Measurements from ENCODE around the gene ANKFN1. TPM values are rescaled to one million over a fixed set of nuclear protein-coding genes. Genes with fewer than 3 reads are reported as not detected.

ANKFN1 gene
- total RNA-seq, 2 donors from 2014 or later, result 0.26 to 0.33 TPM

- Histone ChIP-seq H3K27ac (no peak overlapping the region), H3K4me3 (no peak overlapping the region), H3K27me3 (no peaks in the 10 kb centered on the region), H3K4me1 (no peaks in the 10 kb centered on the region), H3K36me3 (replicated peaks in 1 of 2; ENCODE audit: insufficient read depth in 1 of 2, low read depth in 2 of 2) (no peaks in the 10 kb centered on the region), H3K9me3 (no peaks in the 10 kb centered on the region)
- TF ChIP-seq, protein P1, sequence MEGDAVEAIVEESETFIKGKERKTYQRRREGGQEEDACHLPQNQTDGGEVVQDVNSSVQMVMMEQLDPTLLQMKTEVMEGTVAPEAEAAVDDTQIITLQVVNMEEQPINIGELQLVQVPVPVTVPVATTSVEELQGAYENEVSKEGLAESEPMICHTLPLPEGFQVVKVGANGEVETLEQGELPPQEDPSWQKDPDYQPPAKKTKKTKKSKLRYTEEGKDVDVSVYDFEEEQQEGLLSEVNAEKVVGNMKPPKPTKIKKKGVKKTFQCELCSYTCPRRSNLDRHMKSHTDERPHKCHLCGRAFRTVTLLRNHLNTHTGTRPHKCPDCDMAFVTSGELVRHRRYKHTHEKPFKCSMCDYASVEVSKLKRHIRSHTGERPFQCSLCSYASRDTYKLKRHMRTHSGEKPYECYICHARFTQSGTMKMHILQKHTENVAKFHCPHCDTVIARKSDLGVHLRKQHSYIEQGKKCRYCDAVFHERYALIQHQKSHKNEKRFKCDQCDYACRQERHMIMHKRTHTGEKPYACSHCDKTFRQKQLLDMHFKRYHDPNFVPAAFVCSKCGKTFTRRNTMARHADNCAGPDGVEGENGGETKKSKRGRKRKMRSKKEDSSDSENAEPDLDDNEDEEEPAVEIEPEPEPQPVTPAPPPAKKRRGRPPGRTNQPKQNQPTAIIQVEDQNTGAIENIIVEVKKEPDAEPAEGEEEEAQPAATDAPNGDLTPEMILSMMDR (IDR thresholded peaks at IDR 0.05), result no peak
- TF ChIP-seq POLR2A (IDR thresholded peaks at IDR 0.05), result no peak
- 48 to 52% methylated on average over 5 of the region's 5 CpGs for WGBS, 2 donors
- ATAC-seq (no peak), DNase-seq (no peak)
- intact Hi-C loops (cut with DNase I), result no loop called here
Measured at GRCh38 chr17:56310782-56311181, 157.5 kb downstream of the ANKFN1 start.

DNA sequence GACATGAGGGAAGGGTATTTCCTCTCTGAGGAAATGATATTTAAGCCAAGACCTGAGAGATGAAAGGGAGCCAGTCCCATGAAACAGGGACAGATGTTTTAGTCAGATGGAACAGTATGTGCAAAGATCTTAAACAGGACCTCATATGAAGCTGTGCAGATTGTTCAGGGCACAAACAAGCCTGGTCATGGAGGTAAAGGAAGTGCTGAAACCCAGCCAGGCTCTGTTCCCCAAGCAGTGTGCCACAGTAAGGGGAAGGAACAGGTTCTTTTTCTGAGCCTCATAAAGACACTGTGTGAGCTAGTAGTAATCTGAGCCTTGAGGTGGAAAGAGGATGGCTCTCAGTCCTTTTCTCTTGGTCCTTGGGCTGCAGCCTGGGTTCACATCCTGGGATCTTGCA lies 159.9 kb downstream of the ANKFN1 start:
- no peak overlapping the region for H3K27ac ChIP-seq
- TF ChIP-seq POLR2A (IDR thresholded peaks at IDR 0.05), result no peak
- TF ChIP-seq, protein P1 (IDR thresholded peaks at IDR 0.05), result no peak
- no peaks in the 10 kb centered on the region for H3K9me3 ChIP-seq
- H3K27me3 ChIP-seq, result no peaks in the 10 kb centered on the region
- no peak overlapping the region for H3K4me3 ChIP-seq
- intact Hi-C loops (cut with DNase I), result no loop called here
- no peak for DNase-seq
- no peaks in the 10 kb centered on the region for H3K36me3 ChIP-seq (replicated peaks in 1 of 2; ENCODE audit: insufficient read depth in 1 of 2, low read depth in 2 of 2)
- no peak for ATAC-seq
- H3K4me1 ChIP-seq, result no peaks in the 10 kb centered on the region

- H3K36me3 ChIP-seq (replicated peaks in 1 of 2; ENCODE audit: insufficient read depth in 1 of 2, low read depth in 2 of 2), result no peaks in the 10 kb centered on the region
- ATAC-seq, result no peak
- DNase-seq, result no peak
- H3K27me3 ChIP-seq, result no peaks in the 10 kb centered on the region
- no peak overlapping the region for H3K4me3 ChIP-seq
- intact Hi-C loops (cut with DNase I), result no loop called here
- 54 to 68% methylated on average over 3 of the region's 3 CpGs for WGBS, 2 donors
- no peak for TF ChIP-seq POLR2A (IDR thresholded peaks at IDR 0.05)
- TF ChIP-seq, protein P1 (IDR thresholded peaks at IDR 0.05), result no peak
- no peaks in the 10 kb centered on the region for H3K4me1 ChIP-seq
- H3K27ac ChIP-seq, result no peak overlapping the region
- no peaks in the 10 kb centered on the region for H3K9me3 ChIP-seq
Measured at GRCh38 chr17:56314026-56314425, 160.8 kb downstream of the ANKFN1 start.

DNA sequence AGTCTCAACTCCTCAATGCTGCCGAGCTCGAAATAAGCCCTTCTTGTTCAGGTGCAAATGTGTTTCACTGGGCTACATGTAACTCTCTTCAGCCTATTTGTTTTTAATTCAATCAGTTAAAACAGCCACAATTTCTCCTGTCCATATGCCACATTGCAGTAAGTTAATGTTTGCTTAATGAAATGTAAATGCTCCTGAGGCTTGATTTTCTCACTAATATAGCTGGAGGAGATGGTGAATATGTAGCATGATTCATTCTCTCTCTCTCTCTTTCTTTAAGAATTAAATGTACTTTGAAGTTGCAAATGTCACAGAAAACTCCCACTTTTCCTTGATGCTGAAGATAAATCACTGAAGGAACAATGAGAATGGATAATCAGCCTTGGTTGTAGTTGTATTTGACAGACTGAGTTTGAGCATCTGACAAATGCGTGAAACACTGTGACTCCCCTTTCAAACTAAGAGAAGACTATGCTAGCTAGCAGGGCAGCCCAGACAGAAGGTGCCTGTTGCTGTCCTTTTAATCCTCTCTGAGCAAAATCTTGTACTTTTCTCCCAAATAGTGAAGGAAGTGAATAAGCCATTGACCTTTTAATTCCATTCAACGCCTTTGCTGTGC lies 161.8 kb downstream of the ANKFN1 start:
- Histone ChIP-seq H3K4me1 (no peaks in the 10 kb centered on the region), H3K27ac (no peak overlapping the region), H3K36me3 (replicated peaks in 1 of 2; ENCODE audit: insufficient read depth in 1 of 2, low read depth in 2 of 2) (no peaks in the 10 kb centered on the region), H3K4me3 (no peak overlapping the region), H3K27me3 (no peaks in the 10 kb centered on the region), H3K9me3 (no peaks in the 10 kb centered on the region)
- TF ChIP-seq, protein P1 (IDR thresholded peaks at IDR 0.05), result no peak
- no peak for TF ChIP-seq POLR2A (IDR thresholded peaks at IDR 0.05)
- WGBS, 2 donors, result 70 to 73% methylated on average over 4 of the region's 4 CpGs
- ATAC-seq (no peak), DNase-seq (no peak)
- intact Hi-C loops (cut with DNase I), result no loop called here

DNA sequence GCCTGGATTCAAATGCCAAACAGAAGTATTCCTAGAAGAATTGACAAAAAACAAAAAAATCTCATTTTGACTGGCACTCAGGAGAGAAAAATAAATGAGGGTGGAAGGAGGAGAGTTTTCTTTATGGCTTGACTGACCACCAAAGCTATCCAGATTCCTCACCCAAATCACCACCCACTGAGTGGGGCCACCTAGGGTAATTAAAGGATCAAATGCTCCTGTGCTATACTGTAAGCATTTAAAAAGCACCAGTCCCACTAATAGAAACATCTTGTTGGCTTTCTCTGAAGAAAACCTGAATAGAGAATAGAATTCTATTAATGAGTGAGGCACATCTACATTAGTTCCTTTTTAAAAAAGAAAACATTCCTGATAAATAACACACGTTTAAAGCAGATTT lies 163.3 kb downstream of the ANKFN1 start:
- H3K36me3 ChIP-seq (replicated peaks in 1 of 2; ENCODE audit: insufficient read depth in 1 of 2, low read depth in 2 of 2), result no peaks in the 10 kb centered on the region
- DNase-seq (no peak), ATAC-seq (no peak)
- TF ChIP-seq POLR2A (IDR thresholded peaks at IDR 0.05), result no peak
- TF ChIP-seq, protein P1 (IDR thresholded peaks at IDR 0.05), result no peak
- no peak overlapping the region for H3K4me3 ChIP-seq
- 39 to 41% methylated on average over 1 of the region's 1 CpG for WGBS, 2 donors
- no peaks in the 10 kb centered on the region for H3K27me3 ChIP-seq
- H3K4me1 ChIP-seq, result no peaks in the 10 kb centered on the region
- intact Hi-C loops (cut with DNase I), result no loop called here
- no peaks in the 10 kb centered on the region for H3K9me3 ChIP-seq
- no peak overlapping the region for H3K27ac ChIP-seq

All from body of pancreas (tissue), 4 donors.